HCT116 (cell line): ENCODE results near the gene UBE2E2.

ENCODE experiments used
- CEBPB ChIP-seq: IDR thresholded peaks from 2 replicates; pipeline ENCODE4 v1.6.1; 2012; ENCODE audit warnings: low read depth
- EZH2 ChIP-seq: fragments of 200-600 bp; sonication (generic); IDR thresholded peaks from 2 replicates; pipeline ENCODE4 v1.6.1; 2017; ENCODE audit warnings: antibody characterized with exemption, mixed run types
- EZH2phosphoT487 ChIP-seq: fragments of 200-600 bp; IDR thresholded peaks from 2 replicates; pipeline ENCODE4 v1.6.1; 2018; ENCODE audit warnings: antibody characterized with exemption, borderline replicate concordance
- JUND ChIP-seq: IDR thresholded peaks from 2 replicates; pipeline ENCODE4 v1.6.1; 2012
- MAX ChIP-seq: IDR thresholded peaks from 2 replicates; pipeline ENCODE4 v1.6.1; 2012
- POLR2AphosphoS5 ChIP-seq: IDR thresholded peaks from 2 replicates; pipeline ENCODE4 v1.6.1; 2011; ENCODE audit warnings: mild to moderate bottlenecking, low read depth, low read length, moderate library complexity
- RAD21 ChIP-seq: IDR thresholded peaks from 2 replicates; pipeline ENCODE4 v1.6.1; 2012; ENCODE audit warnings: low read depth, mild to moderate bottlenecking
- TF ChIP-seq, protein P1 (sequence below), 3 experiments: fragments of 200-600 bp in 1 of 3; sonication (generic) in 1 of 3; IDR thresholded peaks in 2 of 3; conservative IDR thresholded peaks in 1 of 3; 2 replicates each; pipeline ENCODE4 v1.5.1; 2012 to 2017; ENCODE audit warnings: low read depth in 2 of 3, low read length in 2 of 3, antibody characterized with exemption in 1 of 3, borderline replicate concordance in 1 of 3, control low read depth in 1 of 3, mild to moderate bottlenecking in 1 of 3, mixed read lengths in 1 of 3, mixed run types in 1 of 3, moderate library complexity in 1 of 3; ENCODE audit not compliant: insufficient read depth in 1 of 3

DNA sequence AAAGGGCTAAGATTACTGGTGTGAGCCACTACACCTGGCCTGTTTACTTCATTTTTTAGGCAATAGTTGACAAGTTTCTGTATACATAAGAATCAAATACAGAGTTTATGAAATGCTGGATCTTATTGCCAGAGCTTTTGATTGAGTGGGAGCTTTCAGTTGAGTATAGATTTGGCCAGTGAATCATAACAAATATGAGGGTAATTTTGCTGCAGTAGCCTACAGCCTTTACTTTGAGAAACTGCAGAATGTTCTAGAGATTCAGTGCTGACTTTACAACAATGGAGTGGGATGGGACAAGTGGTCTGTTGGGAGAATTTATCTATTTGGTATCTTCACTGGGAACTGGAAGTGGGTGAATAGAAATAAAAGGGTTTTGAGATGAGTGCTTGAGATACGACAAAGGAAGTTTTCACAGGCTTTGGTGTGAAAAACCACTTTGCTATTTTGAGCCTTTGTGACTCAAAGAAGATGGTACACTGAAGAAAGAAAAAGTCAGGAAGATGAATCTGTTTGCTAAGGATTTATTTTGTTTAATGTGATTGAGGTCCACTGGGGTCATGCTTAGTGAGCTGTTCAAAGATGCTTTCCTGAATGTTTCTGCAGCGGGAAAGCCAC is 227.8 kb downstream of the UBE2E2 start:
- TF ChIP-seq, protein P1, sequence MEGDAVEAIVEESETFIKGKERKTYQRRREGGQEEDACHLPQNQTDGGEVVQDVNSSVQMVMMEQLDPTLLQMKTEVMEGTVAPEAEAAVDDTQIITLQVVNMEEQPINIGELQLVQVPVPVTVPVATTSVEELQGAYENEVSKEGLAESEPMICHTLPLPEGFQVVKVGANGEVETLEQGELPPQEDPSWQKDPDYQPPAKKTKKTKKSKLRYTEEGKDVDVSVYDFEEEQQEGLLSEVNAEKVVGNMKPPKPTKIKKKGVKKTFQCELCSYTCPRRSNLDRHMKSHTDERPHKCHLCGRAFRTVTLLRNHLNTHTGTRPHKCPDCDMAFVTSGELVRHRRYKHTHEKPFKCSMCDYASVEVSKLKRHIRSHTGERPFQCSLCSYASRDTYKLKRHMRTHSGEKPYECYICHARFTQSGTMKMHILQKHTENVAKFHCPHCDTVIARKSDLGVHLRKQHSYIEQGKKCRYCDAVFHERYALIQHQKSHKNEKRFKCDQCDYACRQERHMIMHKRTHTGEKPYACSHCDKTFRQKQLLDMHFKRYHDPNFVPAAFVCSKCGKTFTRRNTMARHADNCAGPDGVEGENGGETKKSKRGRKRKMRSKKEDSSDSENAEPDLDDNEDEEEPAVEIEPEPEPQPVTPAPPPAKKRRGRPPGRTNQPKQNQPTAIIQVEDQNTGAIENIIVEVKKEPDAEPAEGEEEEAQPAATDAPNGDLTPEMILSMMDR (IDR thresholded peaks at IDR 0.05 in 2 of 3, conservative IDR thresholded peaks at IDR 0.05 in 1 of 3; ENCODE audit: borderline replicate concordance in 1 of 3, insufficient read depth in 1 of 3, low read depth in 2 of 3, low read length in 2 of 3): no peak
- TF ChIP-seq JUND (no peak), CEBPB (no peak), POLR2AphosphoS5 (no peak), MAX (no peak), EZH2 (no peak), RAD21 (no peak), EZH2phosphoT487 (no peak)
